Hepatocyte (in vitro differentiated cells): ENCODE measurements around the gene MT4.

Experiments
- CTCF ChIP-seq: fragments of 200-600 bp; sonication (generic); IDR thresholded peaks from 2 replicates; pipeline ENCODE4 v1.5.1; 2016; ENCODE audit warnings: antibody characterized with exemption, mild to moderate bottlenecking; ENCODE audit not compliant: poor library complexity
- EZH2 ChIP-seq: fragments of 200-600 bp; sonication (generic); IDR thresholded peaks from 2 replicates; pipeline ENCODE4 v1.6.1; 2016; ENCODE audit warnings: antibody characterized with exemption, mild to moderate bottlenecking, borderline replicate concordance
- EZH2phosphoT487 ChIP-seq: fragments of 200-600 bp; sonication (generic); IDR thresholded peaks from one replicate; pipeline ENCODE4 v1.6.1; 2018; ENCODE audit warnings: antibody characterized with exemption, mild to moderate bottlenecking, low read depth, moderate library complexity; ENCODE audit not compliant: unreplicated experiment, severe bottlenecking

- TF ChIP-seq CTCF (no peak), EZH2 (no peak), EZH2phosphoT487 (no peak)
Measured at GRCh38 chr16:56610609-56611111, 45.8 kb downstream of the MT4 start.
